Ammon's horn (tissue), 1 donor: ENCODE results near the gene GPRC5C.
A peak's percentile ranks its signal among the peaks of the same experiment; 100 is the strongest.

ENCODE experiments used
- DNase-seq: peaks from one replicate; pipeline ENCODE4 v3.0.0-alpha.2; 2016; ENCODE audit warnings: low spot score

GPRC5C gene

GRCh38 chr17:74432766-74433391, 991 bp downstream of the GPRC5C start:
- DNase-seq: no peak

DNA sequence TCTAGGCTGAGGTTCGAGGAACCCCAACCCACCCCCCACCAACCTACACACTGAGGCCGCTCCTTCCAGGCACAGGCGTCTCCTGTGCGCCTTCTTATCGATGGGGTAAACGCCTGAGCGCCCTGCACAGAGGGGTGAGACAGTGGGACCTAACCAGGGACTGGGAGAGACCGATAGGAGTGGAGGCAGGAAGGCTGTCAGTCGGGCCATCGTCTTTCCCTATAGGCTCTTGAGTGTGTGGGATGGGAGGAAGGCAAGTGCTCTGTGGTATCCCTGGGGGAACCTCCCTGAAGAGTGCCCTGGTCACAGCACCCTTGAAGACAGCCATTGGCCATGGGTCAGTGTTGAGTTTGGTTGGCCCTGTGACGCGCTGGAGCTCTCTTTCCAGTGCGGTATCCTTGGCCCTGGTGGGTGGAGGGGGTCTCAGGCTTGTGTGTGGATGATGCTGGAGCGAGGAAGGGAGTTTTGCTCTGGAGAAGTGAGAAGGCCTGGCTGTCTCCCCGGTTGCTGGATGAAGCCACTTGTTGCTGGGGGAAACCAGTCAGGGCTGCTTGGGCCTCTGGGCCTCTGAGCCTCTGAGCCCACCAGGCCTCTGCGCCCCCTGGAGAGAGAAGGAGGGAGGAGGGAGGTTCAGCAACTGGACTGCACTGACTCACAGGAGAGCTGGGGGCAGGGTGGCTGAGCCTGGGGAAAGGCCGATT, 1.7 kb downstream of the GPRC5C start:
- DNase-seq: no peak

DNA sequence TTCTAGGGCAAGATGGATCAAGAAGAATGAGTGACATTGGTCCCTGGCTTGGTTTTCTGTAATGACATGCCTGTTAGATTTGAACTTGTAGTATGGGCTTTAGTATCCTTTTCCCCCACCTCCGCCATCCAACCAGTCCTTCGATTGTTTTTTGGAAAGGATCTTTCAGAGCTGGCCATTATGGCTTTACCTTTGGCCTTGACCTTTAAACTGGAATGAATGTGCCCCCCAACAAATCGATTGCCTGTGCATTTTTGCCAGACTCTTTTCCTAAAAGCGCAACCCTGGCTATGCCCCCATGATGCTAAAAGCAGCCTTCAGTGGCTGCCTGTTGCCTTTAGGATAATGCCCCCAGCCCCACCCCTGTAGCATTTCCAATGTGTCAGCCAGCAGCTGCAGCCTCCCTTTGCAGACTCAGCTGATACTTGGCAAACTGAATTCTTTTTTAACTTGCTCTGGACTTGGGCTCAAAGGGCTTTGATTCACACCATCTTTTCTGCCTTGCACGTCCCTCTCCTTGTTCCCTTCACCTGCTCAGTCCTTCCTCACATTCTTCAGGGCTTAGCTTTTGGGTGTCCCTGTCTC, 4.0 kb downstream of the GPRC5C start:
- no peak for DNase-seq

GRCh38 chr17:74437702-74438101, 5.8 kb downstream of the GPRC5C start:
- no peak for DNase-seq

GRCh38 chr17:74439691-74440567, 8.0 kb downstream of the GPRC5C start:
- DNase-seq: no peak

GRCh38 chr17:74441537-74441936, 9.6 kb downstream of the GPRC5C start:
- no peak for DNase-seq

DNA sequence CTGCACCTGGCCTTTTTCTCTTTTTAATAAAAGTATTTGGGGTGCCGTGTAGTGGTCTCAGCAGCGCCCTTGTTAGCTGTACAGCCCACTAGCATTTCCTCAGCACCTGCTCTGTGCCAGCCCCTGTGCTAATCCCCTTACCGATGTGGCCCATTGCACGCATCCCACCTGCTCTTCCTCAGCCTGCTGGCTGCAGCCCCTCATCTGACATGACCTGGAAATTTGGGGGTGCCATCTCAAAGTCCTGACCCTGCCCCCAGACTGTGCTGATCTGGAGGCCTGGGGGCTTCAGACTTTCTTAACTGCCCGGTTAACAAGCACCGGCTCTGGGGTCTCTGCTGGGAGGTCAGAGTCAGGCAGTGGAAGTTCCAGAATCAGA, 10.4 kb downstream of the GPRC5C start:
- no peak for DNase-seq

DNA sequence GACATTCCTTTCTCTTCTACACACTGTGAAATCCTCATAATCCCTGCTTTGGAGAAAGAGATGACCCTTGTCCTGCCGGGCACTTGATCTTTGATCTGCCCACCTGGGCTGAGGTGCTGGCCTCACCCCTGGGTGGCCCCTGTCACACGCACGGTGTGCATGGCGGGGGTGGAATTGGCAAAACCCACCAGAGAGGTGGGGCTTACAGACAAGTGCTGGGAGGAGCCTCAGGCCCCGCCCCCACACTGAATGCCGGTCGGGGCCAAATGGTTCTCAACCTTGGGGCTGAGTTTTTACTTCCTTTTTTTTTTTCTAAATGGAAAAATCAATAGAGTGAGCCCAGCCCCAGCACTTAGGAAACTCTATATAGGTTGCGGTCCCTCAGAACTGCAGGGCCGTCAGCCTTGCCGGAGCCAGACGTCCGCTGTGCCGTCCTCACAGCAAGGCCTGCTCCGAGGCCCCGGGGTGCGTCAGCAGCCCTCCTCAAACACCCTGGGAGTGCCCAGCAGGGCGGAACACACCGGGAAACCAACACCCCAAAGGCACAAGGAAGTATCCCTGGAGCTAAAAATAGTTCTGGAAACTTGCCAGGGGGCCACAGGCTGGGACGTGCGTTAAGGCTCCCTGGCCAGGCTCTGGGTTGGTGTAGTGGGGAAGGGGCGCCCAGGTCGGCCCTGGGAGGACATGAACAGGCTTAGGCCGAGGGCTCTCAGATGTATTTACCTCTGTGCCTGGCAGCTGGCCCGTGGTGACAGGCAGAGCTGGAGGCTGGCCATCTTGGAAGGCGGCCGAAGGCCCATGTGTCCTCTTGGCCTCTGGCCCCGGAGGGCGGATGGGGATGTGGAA, 11.0 kb downstream of the GPRC5C start:
- DNase-seq: peak; percentile 82

DNA sequence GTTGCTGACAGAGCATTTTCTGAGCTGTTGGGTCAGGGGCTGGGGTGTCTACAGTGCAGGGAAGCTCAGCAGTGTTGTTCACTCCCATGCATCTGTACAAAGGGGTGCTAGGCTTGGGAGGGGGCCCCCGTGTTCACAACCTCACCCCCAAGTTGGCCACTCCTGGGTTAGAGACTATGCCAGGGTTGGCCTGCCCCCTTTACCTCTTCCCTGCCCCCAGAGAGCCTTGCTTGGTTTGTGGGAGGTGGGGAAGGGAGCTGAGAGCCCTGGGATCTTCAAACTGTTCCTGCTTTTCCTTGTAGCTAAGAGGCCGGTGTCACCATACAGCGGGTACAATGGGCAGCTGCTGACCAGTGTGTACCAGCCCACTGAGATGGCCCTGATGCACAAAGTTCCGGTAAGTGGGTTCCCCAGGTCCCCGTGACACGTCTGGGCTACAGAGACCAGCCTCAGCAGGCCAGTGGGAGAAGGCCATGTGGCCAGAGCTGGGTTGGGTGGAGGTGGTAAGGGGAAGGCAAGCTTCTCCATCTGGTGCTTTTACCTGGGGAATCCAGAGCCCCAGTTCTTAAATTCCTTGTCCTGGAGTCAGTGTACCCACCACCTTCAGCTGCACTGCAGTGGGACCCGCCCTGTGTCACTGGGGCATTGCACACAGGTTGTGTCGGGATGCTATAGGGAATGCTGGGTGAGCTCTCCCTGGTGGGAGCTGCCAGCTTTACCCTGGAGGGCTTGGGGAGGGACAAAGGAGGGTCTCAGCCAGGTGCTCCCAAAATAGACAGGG, 11.8 kb downstream of the GPRC5C start:
- peak; percentile 23 for DNase-seq

DNA sequence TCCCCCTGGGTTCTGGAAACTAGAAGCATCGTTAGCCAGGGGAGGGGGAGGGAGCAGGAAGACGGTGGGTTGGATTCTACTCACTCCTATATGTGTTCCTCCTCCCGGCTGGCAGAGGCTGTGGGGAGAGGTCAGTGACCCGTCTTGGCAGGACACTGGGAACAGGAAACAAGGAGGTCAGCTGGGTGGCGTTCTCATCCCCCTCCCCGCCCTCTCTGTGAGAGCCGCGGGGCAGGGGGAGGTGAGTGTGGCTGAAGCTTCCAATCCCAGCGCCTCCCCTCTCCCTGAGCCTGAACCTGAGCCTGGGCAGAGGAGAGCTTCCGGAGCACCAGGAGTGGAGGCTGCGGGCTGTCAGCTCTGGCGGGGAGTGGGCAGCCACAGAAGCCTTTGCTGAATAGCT, 12.5 kb downstream of the GPRC5C start:
- DNase-seq: peak; percentile 57

- no peak for DNase-seq
Measured at GRCh38 chr17:74445158-74445557, 13.3 kb downstream of the GPRC5C start.

DNA sequence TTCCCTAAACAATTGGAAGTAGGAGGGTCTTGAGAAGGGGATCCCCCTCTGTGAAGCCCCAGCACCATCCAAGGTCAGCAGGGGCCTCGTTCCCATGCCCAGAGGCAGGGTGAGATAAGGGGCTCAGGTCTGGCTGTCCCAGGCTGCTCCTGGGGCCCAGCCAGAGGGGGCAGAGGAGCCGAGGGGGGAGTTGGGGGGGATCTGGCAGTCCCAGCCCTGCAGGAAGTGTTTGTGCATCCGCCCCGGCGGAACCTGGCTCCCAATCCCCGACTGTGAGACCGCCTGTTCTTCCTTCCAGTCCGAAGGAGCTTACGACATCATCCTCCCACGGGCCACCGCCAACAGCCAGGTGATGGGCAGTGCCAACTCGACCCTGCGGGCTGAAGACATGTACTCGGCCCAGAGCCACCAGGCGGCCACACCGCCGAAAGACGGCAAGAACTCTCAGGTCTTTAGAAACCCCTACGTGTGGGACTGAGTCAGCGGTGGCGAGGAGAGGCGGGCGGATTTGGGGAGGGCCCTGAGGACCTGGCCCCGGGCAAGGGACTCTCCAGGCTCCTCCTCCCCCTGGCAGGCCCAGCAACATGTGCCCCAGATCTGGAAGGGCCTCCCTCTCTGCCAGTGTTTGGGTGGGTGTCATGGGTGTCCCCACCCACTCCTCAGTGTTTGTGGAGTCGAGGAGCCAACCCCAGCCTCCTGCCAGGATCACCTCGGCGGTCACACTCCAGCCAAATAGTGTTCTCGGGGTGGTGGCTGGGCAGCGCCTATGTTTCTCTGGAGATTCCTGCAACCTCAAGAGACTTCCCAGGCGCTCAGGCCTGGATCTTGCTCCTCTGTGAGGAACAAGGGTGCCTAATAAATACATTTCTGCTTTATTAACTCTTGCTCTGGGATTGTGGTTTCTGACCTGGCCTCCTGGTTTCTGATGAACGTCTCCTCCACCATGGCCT, 14.9 kb downstream of the GPRC5C start:
- peak; percentile 41 for DNase-seq

DNA sequence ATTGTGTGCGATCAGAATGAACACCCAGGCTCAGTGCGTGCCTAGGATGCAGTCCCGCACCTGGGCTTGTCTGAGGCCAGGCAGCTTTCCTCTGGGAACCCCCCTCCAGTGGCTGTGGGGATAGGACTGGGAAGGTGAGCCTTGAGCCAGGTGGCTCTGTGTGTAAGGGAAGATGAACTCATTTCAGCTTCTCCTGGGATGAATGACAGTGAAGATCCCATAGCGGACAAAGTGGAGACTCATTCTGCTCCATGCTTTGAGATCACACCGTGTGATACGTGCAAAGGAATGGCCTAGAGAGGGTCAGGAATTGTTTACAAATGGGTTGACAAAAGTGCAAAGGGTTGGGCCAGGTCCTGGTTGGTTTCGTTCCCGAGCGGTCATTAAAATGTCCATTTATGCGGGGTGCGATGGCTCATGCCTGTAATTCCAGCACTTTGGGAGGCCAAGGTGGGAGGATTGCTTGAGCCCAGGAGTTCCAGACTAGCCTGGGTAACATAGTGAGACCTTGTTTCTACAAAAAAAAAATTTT, 15.8 kb downstream of the GPRC5C start:
- no peak for DNase-seq

DNA sequence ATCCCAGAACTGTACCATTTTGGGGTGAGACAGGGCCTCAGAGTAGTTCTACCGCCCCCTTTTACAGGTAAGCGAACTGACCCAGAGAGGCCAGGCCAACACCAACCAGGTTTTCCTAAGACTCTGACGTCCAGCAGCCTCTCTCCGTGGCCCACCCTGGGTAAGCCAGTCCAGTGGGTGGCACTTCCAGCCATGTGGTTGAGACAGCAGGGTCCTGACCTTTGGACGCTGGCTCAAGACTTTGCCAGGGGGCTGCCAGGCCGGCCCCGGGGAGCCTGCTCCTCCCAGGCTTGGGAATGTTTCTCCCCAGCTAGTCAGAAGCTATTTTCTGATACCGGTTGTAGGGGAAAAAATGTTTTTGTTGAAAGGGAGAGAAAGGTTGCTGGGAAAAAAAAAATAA, 16.9 kb downstream of the GPRC5C start:
- no peak for DNase-seq

DNA sequence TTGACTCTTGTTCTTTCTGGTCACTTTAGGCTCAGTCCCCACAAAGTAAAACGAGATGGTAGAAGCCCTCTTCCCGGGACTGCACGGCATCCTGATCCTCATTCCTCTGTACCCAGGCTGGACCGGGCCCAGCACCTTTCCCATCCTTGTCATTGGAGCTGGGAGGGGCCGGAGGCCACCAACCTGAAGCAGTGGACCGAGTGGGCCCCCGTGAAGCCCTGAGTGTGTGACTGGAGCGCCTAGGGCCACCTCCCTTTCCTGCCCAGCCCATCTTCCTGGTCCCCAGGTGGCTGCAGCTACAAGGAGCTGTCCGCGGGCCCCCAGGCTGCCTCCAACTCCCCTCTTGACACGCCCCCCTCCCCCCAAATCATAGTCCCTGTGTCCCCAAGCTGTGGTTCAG, 17.4 kb downstream of the GPRC5C start:
- no peak for DNase-seq

- DNase-seq: no peak
Measured at GRCh38 chr17:74449773-74450172, 17.9 kb downstream of the GPRC5C start.

GRCh38 chr17:74450231-74450630, 18.3 kb downstream of the GPRC5C start:
- DNase-seq: no peak

DNA sequence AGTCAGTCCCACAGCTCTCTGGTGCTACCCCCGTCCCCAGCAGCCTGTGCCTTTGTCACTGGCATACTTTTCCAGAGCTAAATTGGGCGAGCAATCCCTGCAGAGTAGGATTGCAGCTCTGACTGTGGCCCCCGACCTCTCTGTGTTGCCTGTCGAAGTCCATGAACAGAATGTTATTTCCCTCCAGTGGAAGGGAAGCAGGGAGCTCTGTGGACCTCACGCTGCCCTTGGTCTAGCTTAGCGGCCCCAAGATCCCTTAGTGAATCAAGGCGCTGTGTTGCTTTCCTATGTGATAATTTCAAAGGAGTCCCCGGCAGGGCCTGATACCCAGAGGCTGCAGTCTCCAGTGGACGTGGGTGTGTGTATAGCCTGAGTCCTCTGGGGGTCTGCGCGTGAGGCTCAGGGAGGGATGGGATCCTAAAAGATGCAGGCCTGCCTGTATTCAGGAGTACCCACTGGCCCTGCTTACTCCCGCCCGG, 19.1 kb downstream of the GPRC5C start:
- no peak for DNase-seq

DNA sequence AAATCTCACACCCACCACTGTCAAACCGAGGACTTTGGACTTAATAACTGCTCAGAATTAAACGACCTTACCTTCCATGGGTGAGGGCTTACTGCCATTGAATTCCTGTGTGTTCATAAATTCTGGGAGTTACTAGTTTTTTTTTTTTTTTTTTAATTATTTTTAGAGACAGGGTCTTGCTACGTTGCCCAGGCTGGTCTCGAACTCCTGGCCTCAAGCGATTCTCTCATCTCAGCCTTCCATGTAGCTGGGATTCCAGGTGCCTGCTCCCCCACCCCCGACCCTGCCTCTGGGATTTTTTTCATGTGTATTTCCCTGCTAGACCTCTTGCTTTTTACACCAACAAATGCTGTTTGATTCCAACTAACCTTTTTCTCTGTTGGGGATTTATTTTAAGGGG, 19.7 kb downstream of the GPRC5C start:
- no peak for DNase-seq
